ENCODE data around the gene PAQR8.

Gene PAQR8

GRCh38 chr6:52399511-52400312 lies 37.8 kb downstream of the PAQR8 start:
- peaks cover 9% of the 10 kb centered on the region; the same call in 1 of the 2 replicates for H3K4me1 ChIP-seq (ENCODE audit: insufficient read depth, low read length)
- H3K9ac ChIP-seq (ENCODE audit: low read depth, low read length) = no peak overlapping the region
- H3K9me3 ChIP-seq (ENCODE audit: control insufficient read depth, insufficient read depth, low read length) = no peaks in the 10 kb centered on the region
- no peaks in the 10 kb centered on the region for H3K36me3 ChIP-seq (ENCODE audit: insufficient read depth, low read length)

DNA sequence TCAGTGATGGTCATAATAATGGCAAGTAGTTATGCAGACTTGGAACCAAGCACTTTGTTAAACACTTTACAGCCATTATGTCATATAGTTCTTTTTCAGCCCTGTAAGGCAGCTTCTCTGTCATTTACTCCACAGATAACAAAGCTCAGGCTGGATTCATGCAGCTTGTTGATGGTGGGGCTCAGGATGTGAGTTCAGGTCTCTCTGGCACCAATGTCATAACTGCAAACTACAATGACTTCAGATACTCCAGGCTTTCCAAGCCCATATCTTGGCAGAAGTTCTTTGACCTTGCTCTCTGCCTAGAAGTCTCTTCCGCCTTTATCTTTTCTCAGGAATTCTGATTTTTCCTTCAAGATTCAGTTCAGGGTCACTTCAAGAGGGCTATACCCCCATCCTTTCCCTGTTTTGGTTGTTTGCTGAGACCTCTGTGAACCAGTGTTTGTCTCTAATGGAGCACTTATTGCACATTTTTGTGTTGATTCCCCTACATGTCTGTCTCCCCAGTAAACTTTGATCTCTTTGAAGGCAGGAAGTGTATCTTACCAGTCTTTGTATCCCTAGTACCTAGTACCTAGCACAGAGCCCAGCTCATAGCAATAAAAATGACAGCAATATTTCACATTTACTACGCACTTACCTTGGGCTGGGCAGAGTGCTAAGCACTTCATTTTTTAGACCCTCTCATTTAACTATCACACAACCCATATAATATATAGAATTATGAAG lies 38.5 kb downstream of the PAQR8 start:
- H3K9me3 ChIP-seq (ENCODE audit: control insufficient read depth, insufficient read depth, low read length) = no peaks in the 10 kb centered on the region
- no peaks in the 10 kb centered on the region for H3K36me3 ChIP-seq (ENCODE audit: insufficient read depth, low read length)
- H3K4me1 ChIP-seq (ENCODE audit: insufficient read depth, low read length) = peaks cover 9% of the 10 kb centered on the region; the same call in 1 of the 2 replicates
- H3K9ac ChIP-seq (ENCODE audit: low read depth, low read length) = no peak overlapping the region

GRCh38 chr6:52403086-52403485 lies 41.1 kb downstream of the PAQR8 start:
- Histone ChIP-seq H3K9ac (ENCODE audit: low read depth, low read length) (no peak overlapping the region), H3K9me3 (ENCODE audit: control insufficient read depth, insufficient read depth, low read length) (no peaks in the 10 kb centered on the region), H3K36me3 (ENCODE audit: insufficient read depth, low read length) (no peaks in the 10 kb centered on the region), H3K4me1 (ENCODE audit: insufficient read depth, low read length) (peaks cover 5% of the 10 kb centered on the region; the same call in 1 of the 2 replicates)

DNA sequence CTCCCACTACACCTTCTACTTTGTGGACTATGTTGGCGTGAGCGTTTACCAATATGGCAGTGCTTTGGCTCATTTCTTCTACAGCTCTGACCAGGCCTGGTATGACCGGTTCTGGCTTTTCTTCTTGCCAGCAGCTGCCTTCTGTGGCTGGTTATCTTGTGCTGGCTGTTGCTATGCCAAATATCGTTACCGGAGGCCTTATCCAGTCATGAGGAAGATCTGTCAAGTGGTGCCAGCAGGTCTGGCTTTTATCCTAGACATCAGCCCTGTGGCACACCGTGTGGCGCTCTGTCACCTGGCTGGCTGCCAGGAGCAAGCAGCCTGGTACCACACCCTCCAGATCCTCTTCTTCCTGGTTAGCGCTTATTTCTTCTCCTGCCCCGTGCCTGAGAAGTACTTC lies 41.7 kb downstream of the PAQR8 start:
- Histone ChIP-seq H3K36me3 (ENCODE audit: insufficient read depth, low read length) (no peaks in the 10 kb centered on the region), H3K9me3 (ENCODE audit: control insufficient read depth, insufficient read depth, low read length) (no peaks in the 10 kb centered on the region), H3K9ac (ENCODE audit: low read depth, low read length) (no peak overlapping the region), H3K4me1 (ENCODE audit: insufficient read depth, low read length) (peaks cover 5% of the 10 kb centered on the region; the same call in 1 of the 2 replicates)

- Histone ChIP-seq H3K9me3 (ENCODE audit: control insufficient read depth, insufficient read depth, low read length) (no peaks in the 10 kb centered on the region), H3K9ac (ENCODE audit: low read depth, low read length) (no peak overlapping the region), H3K36me3 (ENCODE audit: insufficient read depth, low read length) (no peaks in the 10 kb centered on the region), H3K4me1 (ENCODE audit: insufficient read depth, low read length) (peaks cover under 1% of the 10 kb centered on the region; the same call in 1 of the 2 replicates)
These were observed 43.3 kb downstream of the PAQR8 start for GRCh38 chr6:52405243-52405642.

DNA sequence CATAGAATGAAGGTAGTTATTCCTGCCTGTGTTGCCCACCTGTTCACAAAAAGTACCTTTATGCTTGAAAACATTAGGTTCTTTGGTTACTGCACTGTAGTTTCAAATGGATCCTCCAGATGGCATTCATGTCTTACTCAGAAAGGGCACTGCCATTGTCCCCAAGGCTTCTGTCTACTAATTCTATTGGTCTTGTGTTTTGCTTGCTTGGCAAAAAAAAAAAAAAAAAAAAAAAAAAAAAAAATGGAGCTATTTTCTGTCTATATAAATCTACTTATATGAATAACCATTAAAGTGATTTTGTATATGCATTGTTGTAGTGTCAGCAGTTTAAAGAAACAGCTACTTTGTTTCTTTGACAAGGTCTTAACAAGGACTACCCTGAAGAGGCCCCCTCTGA lies 45.5 kb downstream of the PAQR8 start:
- Histone ChIP-seq H3K36me3 (ENCODE audit: insufficient read depth, low read length) (no peaks in the 10 kb centered on the region), H3K4me1 (ENCODE audit: insufficient read depth, low read length) (no peaks in the 10 kb centered on the region), H3K9ac (ENCODE audit: low read depth, low read length) (no peak overlapping the region), H3K9me3 (ENCODE audit: control insufficient read depth, insufficient read depth, low read length) (no peaks in the 10 kb centered on the region)

GRCh38 chr6:52409499-52409898 lies 47.5 kb downstream of the PAQR8 start:
- Histone ChIP-seq H3K36me3 (ENCODE audit: insufficient read depth, low read length) (no peaks in the 10 kb centered on the region), H3K9me3 (ENCODE audit: control insufficient read depth, insufficient read depth, low read length) (no peaks in the 10 kb centered on the region), H3K9ac (ENCODE audit: low read depth, low read length) (no peak overlapping the region), H3K4me1 (ENCODE audit: insufficient read depth, low read length) (no peaks in the 10 kb centered on the region)

DNA sequence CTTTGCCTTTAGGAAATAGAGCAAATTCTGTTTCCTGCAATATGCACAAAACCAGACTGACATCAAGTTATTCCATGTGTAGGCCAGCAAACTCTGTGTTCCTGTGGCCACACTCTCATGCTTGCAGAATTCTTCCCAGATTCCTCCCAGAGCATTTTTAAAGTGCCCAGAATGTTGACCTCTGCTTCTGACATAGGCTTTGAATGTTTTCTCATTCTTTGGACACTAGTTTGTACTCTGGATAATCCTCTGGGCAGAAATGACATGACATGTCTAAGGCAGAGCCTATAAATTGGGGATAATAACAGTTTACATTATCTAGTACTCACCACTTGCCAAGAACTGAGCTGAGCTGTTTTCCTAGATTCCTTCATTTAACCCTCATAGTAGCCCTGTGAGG lies 49.0 kb downstream of the PAQR8 start:
- H3K4me1 ChIP-seq (ENCODE audit: insufficient read depth, low read length) = peaks cover 1% of the 10 kb centered on the region; the same call in 1 of the 2 replicates
- H3K9me3 ChIP-seq (ENCODE audit: control insufficient read depth, insufficient read depth, low read length) = no peaks in the 10 kb centered on the region
- no peaks in the 10 kb centered on the region for H3K36me3 ChIP-seq (ENCODE audit: insufficient read depth, low read length)
- H3K9ac ChIP-seq (ENCODE audit: low read depth, low read length) = no peak overlapping the region

DNA sequence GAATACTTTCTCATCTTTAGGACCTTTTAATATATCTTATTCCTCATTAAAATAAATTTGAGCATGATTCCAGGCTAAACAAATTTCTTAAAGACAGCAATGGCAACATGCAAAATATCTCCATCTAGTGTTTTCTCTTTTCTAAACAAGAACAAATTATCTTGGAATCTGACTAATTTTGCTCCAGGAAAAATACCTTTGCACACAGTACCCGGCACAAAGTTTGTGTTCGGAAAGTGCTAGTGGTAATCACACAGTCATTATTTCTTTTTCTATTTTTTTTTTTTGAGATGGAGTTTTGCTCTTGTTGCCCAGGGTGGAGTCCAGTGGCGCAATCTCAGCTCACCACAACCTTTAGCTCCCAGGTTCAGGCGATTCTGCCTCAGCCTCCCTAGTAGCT lies 50.0 kb downstream of the PAQR8 start:
- Histone ChIP-seq H3K4me1 (ENCODE audit: insufficient read depth, low read length) (peaks cover 6% of the 10 kb centered on the region; the same call in 1 of the 2 replicates), H3K9ac (ENCODE audit: low read depth, low read length) (no peak overlapping the region), H3K9me3 (ENCODE audit: control insufficient read depth, insufficient read depth, low read length) (no peaks in the 10 kb centered on the region), H3K36me3 (ENCODE audit: insufficient read depth, low read length) (no peaks in the 10 kb centered on the region)

DNA sequence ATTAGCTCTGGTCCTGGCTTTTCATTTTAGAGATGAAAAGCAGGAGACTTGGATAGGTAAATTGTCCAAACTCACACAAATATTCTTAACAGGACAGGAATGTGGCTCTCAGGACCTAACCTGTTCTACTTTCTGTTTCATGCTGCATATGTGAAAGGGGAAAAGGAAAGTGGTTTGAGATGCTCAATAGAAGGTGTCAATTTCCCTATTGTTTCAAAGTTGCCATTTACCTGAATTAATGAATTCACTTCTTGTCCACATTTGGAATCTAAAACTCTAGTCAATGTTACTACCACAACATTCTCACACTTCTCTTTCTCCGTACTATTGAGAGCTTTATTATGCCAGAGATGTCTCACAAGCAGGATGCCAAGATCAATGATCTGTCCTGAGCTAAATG lies 53.4 kb downstream of the PAQR8 start:
- Histone ChIP-seq H3K9ac (ENCODE audit: low read depth, low read length) (no peak overlapping the region), H3K36me3 (ENCODE audit: insufficient read depth, low read length) (no peaks in the 10 kb centered on the region), H3K4me1 (ENCODE audit: insufficient read depth, low read length) (peaks cover 11% of the 10 kb centered on the region; the same call in 1 of the 2 replicates), H3K9me3 (ENCODE audit: control insufficient read depth, insufficient read depth, low read length) (no peaks in the 10 kb centered on the region)

DNA sequence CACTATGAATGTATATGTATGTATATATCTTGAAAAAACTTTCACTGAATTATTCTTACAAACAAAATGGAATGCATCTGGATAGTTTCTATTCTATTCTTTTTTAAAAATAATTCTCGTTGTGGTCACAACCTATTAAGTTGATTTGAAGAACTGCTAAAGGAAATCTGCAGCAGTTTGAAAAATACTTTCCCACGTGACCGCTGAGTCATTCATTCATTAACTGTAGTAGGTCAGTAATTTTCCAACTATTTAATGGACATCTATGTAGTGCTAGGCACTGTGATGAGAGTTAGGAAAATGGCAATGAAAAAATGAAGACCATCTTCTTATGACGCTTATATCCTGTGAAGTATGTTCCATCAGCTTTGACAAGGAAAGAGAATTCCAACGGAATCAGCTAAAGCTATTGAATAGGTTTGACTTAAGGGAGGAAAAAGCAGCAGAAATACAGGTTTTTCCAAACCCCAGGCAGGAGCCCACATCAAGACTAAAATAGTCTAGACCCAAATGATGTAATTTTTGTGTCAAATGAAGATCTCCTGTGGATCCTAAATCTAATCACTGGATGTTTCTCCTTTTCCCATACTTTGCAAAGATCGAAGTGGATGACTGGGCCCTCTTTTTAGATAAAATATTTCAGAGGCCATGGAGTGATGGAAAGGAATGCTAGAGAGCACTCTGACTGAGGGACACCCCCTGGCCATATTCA lies 54.1 kb downstream of the PAQR8 start:
- no peaks in the 10 kb centered on the region for H3K36me3 ChIP-seq (ENCODE audit: insufficient read depth, low read length)
- H3K9ac ChIP-seq (ENCODE audit: low read depth, low read length) = no peak overlapping the region

DNA sequence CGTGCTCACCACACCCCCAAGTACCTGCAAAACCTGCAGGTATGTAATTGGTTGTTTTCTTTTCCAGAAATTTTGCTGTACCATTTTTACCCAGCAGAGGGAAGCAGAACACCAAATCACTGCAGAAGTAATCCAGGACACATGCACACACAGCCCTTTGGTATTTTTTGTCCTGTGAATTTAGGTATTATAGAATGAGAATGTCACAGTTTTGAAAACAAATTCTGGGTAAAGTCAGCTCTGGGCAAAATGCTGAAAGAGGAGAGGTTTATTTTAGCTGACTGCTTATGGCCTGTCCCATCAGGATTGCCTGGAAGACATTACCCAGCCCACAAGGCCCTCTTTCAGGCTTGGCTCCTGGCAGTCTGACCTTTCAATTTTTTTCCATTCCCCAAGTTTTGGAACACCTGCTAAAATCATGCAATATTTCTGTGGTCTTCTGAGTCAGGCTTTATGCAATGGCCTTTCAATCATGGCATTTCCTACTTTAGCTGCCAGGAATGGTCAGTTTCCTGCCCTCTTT lies 54.7 kb downstream of the PAQR8 start:
- no peaks in the 10 kb centered on the region for H3K36me3 ChIP-seq (ENCODE audit: insufficient read depth, low read length)
- H3K9ac ChIP-seq (ENCODE audit: low read depth, low read length) = no peak overlapping the region
- peaks cover 11% of the 10 kb centered on the region; the same call in 1 of the 2 replicates for H3K4me1 ChIP-seq (ENCODE audit: insufficient read depth, low read length)
- H3K9me3 ChIP-seq (ENCODE audit: control insufficient read depth, insufficient read depth, low read length) = no peaks in the 10 kb centered on the region

More for the DNA sequence above, 54.1 kb downstream of the PAQR8 start:
- Histone ChIP-seq H3K4me1 (ENCODE audit: insufficient read depth, low read length) (peaks cover 11% of the 10 kb centered on the region; the same call in 1 of the 2 replicates), H3K9me3 (ENCODE audit: control insufficient read depth, insufficient read depth, low read length) (no peaks in the 10 kb centered on the region)

- H3K4me1 ChIP-seq (ENCODE audit: insufficient read depth, low read length) = peaks cover 11% of the 10 kb centered on the region; the same call in 1 of the 2 replicates
These were observed 55.7 kb downstream of the PAQR8 start for GRCh38 chr6:52417675-52418111.

GRCh38 chr6:52418606-52419005 lies 56.7 kb downstream of the PAQR8 start:
- peaks cover 17% of the 10 kb centered on the region; the same call in 1 of the 2 replicates for H3K4me1 ChIP-seq (ENCODE audit: insufficient read depth, low read length)
- H3K36me3 ChIP-seq (ENCODE audit: insufficient read depth, low read length) = no peaks in the 10 kb centered on the region
- H3K9me3 ChIP-seq (ENCODE audit: control insufficient read depth, insufficient read depth, low read length) = no peaks in the 10 kb centered on the region
- H3K9ac ChIP-seq (ENCODE audit: low read depth, low read length) = no peak overlapping the region

More at GRCh38 chr6:52417675-52418111, 55.7 kb downstream of the PAQR8 start:
- H3K9ac ChIP-seq (ENCODE audit: low read depth, low read length) = no peak overlapping the region
- H3K9me3 ChIP-seq (ENCODE audit: control insufficient read depth, insufficient read depth, low read length) = no peaks in the 10 kb centered on the region
- no peaks in the 10 kb centered on the region for H3K36me3 ChIP-seq (ENCODE audit: insufficient read depth, low read length)
